T-cell (primary cell): ENCODE results near the gene LRRC28. TPM values are rescaled to one million over a fixed set of nuclear protein-coding genes. Genes with fewer than 3 reads are reported as not detected.
A peak's percentile ranks its signal among the peaks of the same experiment; 100 is the strongest.

Source experiments
- ATAC-seq, 4 experiments: fragments of 200-7000 bp in 3 of 4; fragments of 150-1000 bp in 1 of 4; cut with Tn5 transposase; replicated peaks in 1 of 4; 1 replicate in 3 of 4; 2 replicates in 1 of 4; pipeline ENCODE4 v1.10.0; 2021; ENCODE audit warnings: moderate library complexity in 3 of 4, mild to moderate bottlenecking in 2 of 4, moderate number of reproducible peaks in 1 of 4
- CTCF ChIA-PET, 2 donors: fragments of 300-600 bp; sonication (Branson Sonifier 250); formaldehyde crosslinking; loops; one replicate each; lab custom pipeline; 2022; ENCODE audit warnings: antibody characterized with exemption in 2 of 2; lab: Charles Lee
- POLR2A ChIA-PET, 2 donors: fragments of 300-600 bp; sonication (Branson Sonifier 250); formaldehyde crosslinking; loops; one replicate each; lab custom pipeline; 2022; ENCODE audit warnings: antibody characterized with exemption in 2 of 2; lab: Charles Lee
- DNase-seq, 35 experiments: peaks; one replicate each; pipeline versions ENCODE4 v3.0.0 to v3.0.0-alpha.2; 2013 to 2023
- H3K27ac ChIP-seq: one replicate; pipeline ENCODE4 v1.5.1; 2013; ENCODE audit warnings: low read length
- H3K27me3 ChIP-seq, 2 experiments: replicated peaks in 1 of 2; 1 replicate in 1 of 2; 2 replicates in 1 of 2; pipeline versions ENCODE4 v1.6.1 to v1.7.0; 2013; ENCODE audit warnings: low read length in 1 of 2, mixed read lengths in 1 of 2; ENCODE audit not compliant: control insufficient read depth in 2 of 2, insufficient read depth in 2 of 2; ENCODE audit errors: extremely low read depth in 1 of 2
- H3K36me3 ChIP-seq, 2 donors: 1 replicate in 1 of 2; 2 replicates in 1 of 2; pipeline versions ENCODE4 v1.6.1 to v1.7.0; 2013; ENCODE audit warnings: low read length in 1 of 2; ENCODE audit not compliant: control insufficient read depth in 2 of 2, insufficient read depth in 1 of 2; ENCODE audit errors: extremely low read depth in 1 of 2
- H3K4me1 ChIP-seq, 2 experiments: 1 replicate in 1 of 2; 2 replicates in 1 of 2; pipeline versions ENCODE4 v1.6.1 to v1.7.0; 2013; ENCODE audit warnings: low read length in 2 of 2, mixed read lengths in 1 of 2; ENCODE audit not compliant: insufficient read depth in 2 of 2, control insufficient read depth in 1 of 2; ENCODE audit errors: extremely low read depth in 1 of 2
- H3K4me3 ChIP-seq, 2 donors: 1 replicate in 1 of 2; 2 replicates in 1 of 2; pipeline versions ENCODE4 v1.5.1 to v1.7.0; 2013; ENCODE audit warnings: mild to moderate bottlenecking in 2 of 2, low read length in 1 of 2, moderate library complexity in 1 of 2; ENCODE audit not compliant: control insufficient read depth in 1 of 2; ENCODE audit errors: extremely low read depth in 1 of 2
- H3K9me3 ChIP-seq: 2 replicates; pipeline ENCODE4 v1.7.0; 2013
- H3K27ac Mint-ChIP-seq, 2 donors: one replicate each; pipeline ENCODE4 v1.8.0; 2020 to 2021; ENCODE audit warnings: mild to moderate bottlenecking in 2 of 2, mixed read lengths in 2 of 2
- H3K27me3 Mint-ChIP-seq, 2 donors: one replicate each; pipeline ENCODE4 v1.8.0; 2021 to 2022; ENCODE audit warnings: mixed read lengths in 2 of 2
- H3K36me3 Mint-ChIP-seq: one replicate; pipeline ENCODE4 v1.8.0; 2021; ENCODE audit warnings: mixed read lengths
- H3K4me1 Mint-ChIP-seq, 3 donors: one replicate each; pipeline ENCODE4 v1.8.0; 2020 to 2022; ENCODE audit warnings: mixed read lengths in 3 of 3, mild to moderate bottlenecking in 1 of 3
- H3K4me3 Mint-ChIP-seq, 3 donors: one replicate each; pipeline ENCODE4 v1.8.0; 2020 to 2022; ENCODE audit warnings: mild to moderate bottlenecking in 3 of 3, mixed read lengths in 3 of 3, moderate library complexity in 3 of 3
- H3K9me3 Mint-ChIP-seq, 3 donors: one replicate each; pipeline ENCODE4 v1.8.0; 2020 to 2022; ENCODE audit warnings: mixed read lengths in 3 of 3
- WGBS: methylation state at CpG from one replicate; pipeline ENCODE4 v1.1.5; 2013; ENCODE audit warnings: missing lambda C conversion rate; ENCODE audit not compliant: insufficient coverage; 5-methylcytosine and 5-hydroxymethylcytosine counted together
- total RNA-seq, 35 experiments: library from RNA in 6 of 35; stranded (reverse) in 6 of 35; fragments of 120-200 nt in 1 of 35; gene quantifications; one replicate each; pipeline versions ENCODE4 v1.2.1 to v1.2.4 and lab custom pipeline; 2013 to 2026

The LRRC28 gene
- total RNA-seq, 5 donors from 2014 or later (not counting 1 experiment from before 2014, with no cell fraction given) = 14.2 to 20.0 (median 16.5) TPM

DNA sequence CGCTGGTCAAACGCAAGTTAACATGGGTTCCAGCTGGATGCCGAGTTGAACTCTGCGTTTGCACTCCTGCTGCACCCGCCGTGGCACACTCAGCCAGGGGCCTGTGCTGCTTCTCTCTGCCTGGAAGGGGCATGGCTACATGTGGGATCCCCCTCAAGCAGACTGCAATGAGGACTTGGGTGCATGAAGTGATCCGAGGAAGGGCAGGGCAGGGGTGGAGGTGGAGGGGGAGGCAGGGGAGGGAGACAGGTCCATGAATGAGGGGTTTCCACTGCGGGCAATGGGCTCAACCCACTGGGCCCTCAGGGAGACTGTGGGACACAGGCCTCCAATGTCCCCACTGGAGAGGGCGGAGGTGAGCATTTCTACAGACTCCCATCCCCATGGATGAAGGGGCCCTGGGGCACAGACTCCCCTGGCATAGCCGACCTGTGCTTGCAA is 172.9 kb downstream of the LRRC28 start:
- H3K27ac Mint-ChIP-seq = peak overlapping the region; percentile 96 to 99
- H3K4me3 Mint-ChIP-seq = peak overlapping the region in 1 of 3 donors; percentile 77
- 97% methylated on average over 6 of the region's 10 CpGs for WGBS
- CTCF ChIA-PET = interaction anchor here in 1 of 2 donors (0.6 kb wide), 1 partner anchor 22 kb away, joined by 3 read pairs; no protein-coding TSS in a partner anchor
- peaks cover 68 to 80% (median 75%) of the 10 kb centered on the region in 3 donors for H3K4me1 Mint-ChIP-seq
- Histone ChIP-seq H3K36me3 (no peaks in the 10 kb centered on the region), H3K9me3 (no peaks in the 10 kb centered on the region), H3K4me3 (no peak overlapping the region), H3K4me1 (peaks cover 40 to 50% of the 10 kb centered on the region in 2 experiments), H3K27ac (peak overlapping the region; percentile 80), H3K27me3 (no peaks in the 10 kb centered on the region)
- no peaks in the 10 kb centered on the region for H3K27me3 Mint-ChIP-seq
- H3K9me3 Mint-ChIP-seq = no peaks in the 10 kb centered on the region
- H3K36me3 Mint-ChIP-seq = peaks cover 5% of the 10 kb centered on the region
- ATAC-seq (no peak), DNase-seq (no peak)
- POLR2A ChIA-PET = no interaction called here

DNA sequence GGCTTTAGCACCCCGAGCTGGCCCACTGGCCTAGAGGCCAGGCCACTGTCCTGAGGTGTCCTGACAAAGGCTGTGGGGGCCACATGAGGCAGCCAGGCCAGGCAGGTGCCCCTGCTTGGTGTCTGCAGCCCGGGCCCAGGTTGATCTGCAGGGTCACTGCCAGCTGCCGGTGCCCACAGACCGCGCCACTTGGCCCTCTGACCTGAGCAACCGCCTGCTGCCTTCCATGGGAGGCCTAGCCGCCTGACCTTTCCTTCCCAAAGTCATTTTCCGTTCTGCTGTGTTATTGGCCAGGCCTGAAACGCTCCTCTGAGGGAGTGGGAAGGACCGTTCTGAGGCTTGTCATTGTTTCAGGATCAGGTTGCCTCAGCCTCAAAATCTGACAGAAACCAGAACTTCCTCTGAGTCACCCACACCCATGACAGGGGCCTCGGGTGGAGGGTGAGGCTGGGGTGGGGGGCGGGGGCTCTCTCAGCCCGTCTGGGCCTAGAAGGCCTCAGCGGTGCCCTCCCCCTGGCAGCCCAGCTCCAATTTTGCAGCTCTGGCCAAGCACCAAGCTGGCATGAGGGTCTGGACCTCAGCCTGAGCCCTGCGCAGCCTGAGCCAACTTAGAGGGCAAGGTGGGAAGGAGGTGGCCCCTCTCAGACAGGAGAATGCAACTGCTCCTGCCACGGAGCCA is 173.8 kb downstream of the LRRC28 start:
- no peaks in the 10 kb centered on the region for H3K9me3 ChIP-seq
- H3K4me1 Mint-ChIP-seq = peaks cover 67 to 73% (median 71%) of the 10 kb centered on the region in 3 donors
- H3K27me3 ChIP-seq = no peaks in the 10 kb centered on the region
- peak overlapping the region; percentile 70 to 77 (median 73) for H3K4me3 Mint-ChIP-seq
- peaks cover 40 to 50% of the 10 kb centered on the region in 2 experiments for H3K4me1 ChIP-seq
- peak overlapping the region; percentile 80 for H3K27ac ChIP-seq
- peak overlapping the region in 1 of 2 donors; percentile 41 for H3K4me3 ChIP-seq
- POLR2A ChIA-PET = interaction anchor here in 1 of 2 donors (0.7 kb wide), 1 partner anchor 19 kb away, joined by 3 read pairs; no protein-coding TSS in a partner anchor
- WGBS = 33% methylated on average over 5 of the region's 16 CpGs
- CTCF ChIA-PET = no interaction called here
- H3K36me3 Mint-ChIP-seq = peaks cover 5% of the 10 kb centered on the region
- peak in 13 of 35 experiments; percentile 15 to 60 (median 33) for DNase-seq
- H3K9me3 Mint-ChIP-seq = no peaks in the 10 kb centered on the region
- H3K36me3 ChIP-seq = no peaks in the 10 kb centered on the region
- no peaks in the 10 kb centered on the region for H3K27me3 Mint-ChIP-seq
- peak overlapping the region; percentile 96 to 99 for H3K27ac Mint-ChIP-seq
- peak; percentile 79 to 87 (median 86) for ATAC-seq

DNA sequence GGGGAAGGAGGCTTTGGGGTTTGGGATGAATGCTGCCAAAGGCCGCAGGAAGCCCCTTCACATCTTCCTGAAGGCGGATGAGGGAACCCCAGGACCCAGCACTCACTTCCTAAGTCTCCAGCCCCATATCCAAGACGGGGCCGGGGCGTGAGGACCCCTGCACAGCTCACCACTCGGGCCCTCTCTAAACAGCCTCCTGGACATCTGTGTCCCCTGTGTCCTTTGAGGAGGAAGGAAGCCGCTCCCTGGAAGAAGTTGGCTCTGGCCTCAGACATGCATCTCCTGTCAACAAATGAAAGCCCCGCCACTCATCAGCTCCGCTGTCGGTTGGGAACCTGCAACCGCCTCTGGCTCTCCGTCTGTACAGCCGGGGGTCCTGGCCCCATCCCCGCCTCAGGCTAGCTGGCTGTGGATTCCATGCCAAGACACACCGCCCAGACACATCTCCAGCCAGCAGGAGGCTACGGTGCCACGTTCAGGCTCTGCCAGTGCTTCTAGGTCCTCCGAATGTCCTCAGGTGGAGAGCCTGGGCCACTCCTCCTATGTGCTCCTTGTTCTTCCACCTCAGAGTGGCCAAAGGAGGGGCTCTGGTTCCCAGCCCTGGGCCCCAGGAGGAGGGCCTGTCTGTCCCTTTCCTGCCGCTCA is 174.5 kb downstream of the LRRC28 start:
- Mint-ChIP-seq H3K4me1 (peaks cover 61 to 66% (median 64%) of the 10 kb centered on the region in 3 donors), H3K27ac (peak overlapping the region; percentile 96 to 99), H3K27me3 (no peaks in the 10 kb centered on the region), H3K9me3 (no peaks in the 10 kb centered on the region), H3K4me3 (peak overlapping the region in 1 of 3 donors; percentile 44), H3K36me3 (peaks cover 5% of the 10 kb centered on the region)
- ATAC-seq = no peak
- Histone ChIP-seq H3K9me3 (no peaks in the 10 kb centered on the region), H3K4me3 (peak overlapping the region in 1 of 2 donors; percentile 35), H3K4me1 (peaks cover 40 to 50% of the 10 kb centered on the region in 2 experiments), H3K27me3 (no peaks in the 10 kb centered on the region), H3K27ac (peak overlapping the region; percentile 80), H3K36me3 (no peaks in the 10 kb centered on the region)
- POLR2A ChIA-PET = interaction anchor here in 1 of 2 donors (0.7 kb wide), 1 partner anchor 19 kb away, joined by 3 read pairs; no protein-coding TSS in a partner anchor
- CTCF ChIA-PET = no interaction called here
- WGBS = 94% methylated on average over 10 of the region's 19 CpGs
- no peak for DNase-seq

DNA sequence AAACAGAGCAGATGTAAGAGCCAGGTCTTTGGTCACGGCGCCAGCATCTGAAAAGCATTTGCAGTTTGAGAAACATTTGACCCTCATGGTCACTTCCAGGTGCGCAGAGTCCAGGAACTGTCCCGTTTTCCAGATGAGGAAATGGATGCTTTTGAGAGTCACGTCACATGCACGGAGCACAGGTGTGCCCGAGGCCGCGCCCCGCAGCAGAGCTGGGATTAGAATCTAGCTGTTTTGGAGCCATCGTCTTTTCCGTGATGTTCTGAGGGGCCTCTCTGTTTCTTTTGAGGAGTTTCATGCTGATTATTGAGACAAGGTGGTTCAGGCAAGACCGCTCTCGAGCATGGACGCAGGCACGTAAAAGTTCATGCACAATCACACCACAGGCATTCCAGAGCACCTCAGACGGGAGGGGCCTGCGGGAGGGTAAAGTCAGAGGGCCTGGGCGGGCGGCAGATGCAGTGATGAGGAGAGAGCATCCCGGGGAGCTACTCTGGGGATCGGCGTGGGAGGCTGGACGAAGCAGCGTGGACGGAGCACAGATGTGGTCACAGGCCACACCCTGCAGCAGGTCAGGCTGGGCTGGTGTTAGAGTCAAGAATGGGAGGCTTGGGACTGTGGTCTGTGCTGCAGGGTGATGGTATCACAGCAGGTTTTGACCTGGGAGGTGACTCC is 175.3 kb downstream of the LRRC28 start:
- Mint-ChIP-seq H3K4me3 (peak overlapping the region in 1 of 3 donors; percentile 44), H3K9me3 (no peaks in the 10 kb centered on the region), H3K27ac (peak overlapping the region; percentile 91 to 99), H3K36me3 (peaks cover 5% of the 10 kb centered on the region), H3K4me1 (peaks cover 59 to 63% (median 60%) of the 10 kb centered on the region in 3 donors), H3K27me3 (no peaks in the 10 kb centered on the region)
- Histone ChIP-seq H3K27ac (no peak overlapping the region), H3K27me3 (no peaks in the 10 kb centered on the region), H3K36me3 (no peaks in the 10 kb centered on the region), H3K9me3 (no peaks in the 10 kb centered on the region), H3K4me1 (peaks cover 37 to 48% of the 10 kb centered on the region in 2 experiments), H3K4me3 (no peak overlapping the region)
- POLR2A ChIA-PET = no interaction called here
- no peak for ATAC-seq
- WGBS = 93% methylated on average over 24 of the region's 26 CpGs
- CTCF ChIA-PET = no interaction called here
- DNase-seq = no peak

DNA sequence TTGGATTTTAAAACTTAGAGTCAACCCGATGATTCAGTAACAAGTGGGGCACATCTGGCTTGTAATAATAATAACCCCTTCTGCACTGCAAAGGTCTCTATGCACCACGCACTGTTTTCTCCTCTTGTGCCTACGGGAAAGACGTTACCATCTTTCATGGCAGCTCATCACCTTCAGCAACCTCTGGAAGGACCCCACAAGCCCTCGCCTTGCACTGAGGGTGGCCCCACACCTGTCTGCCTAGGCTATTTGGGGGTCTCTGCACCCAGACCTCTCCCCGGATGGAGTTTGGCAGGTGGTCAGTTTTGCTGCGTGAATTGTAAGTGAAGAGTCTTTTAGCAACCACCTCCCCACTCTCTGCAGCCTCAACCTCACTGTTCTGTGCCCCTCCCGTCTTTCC is 175.9 kb downstream of the LRRC28 start:
- H3K4me3 ChIP-seq = no peak overlapping the region
- CTCF ChIA-PET = no interaction called here
- H3K27ac ChIP-seq = no peak overlapping the region
- POLR2A ChIA-PET = no interaction called here
- no peaks in the 10 kb centered on the region for H3K9me3 ChIP-seq
- H3K4me1 Mint-ChIP-seq = peaks cover 57 to 63% (median 58%) of the 10 kb centered on the region in 3 donors
- ATAC-seq = no peak
- H3K27ac Mint-ChIP-seq = peak overlapping the region in 1 of 2 donors; percentile 99
- no peak for DNase-seq
- H3K27me3 ChIP-seq = no peaks in the 10 kb centered on the region
- H3K36me3 Mint-ChIP-seq = peaks cover 5% of the 10 kb centered on the region
- no peak overlapping the region for H3K4me3 Mint-ChIP-seq
- 96% methylated on average over 4 of the region's 8 CpGs for WGBS
- H3K36me3 ChIP-seq = no peaks in the 10 kb centered on the region
- no peaks in the 10 kb centered on the region for H3K9me3 Mint-ChIP-seq
- H3K27me3 Mint-ChIP-seq = no peaks in the 10 kb centered on the region
- peaks cover 35 to 50% of the 10 kb centered on the region in 2 experiments for H3K4me1 ChIP-seq
